Activated CD8-positive, alpha-beta T cell treated with anti-CD3 and anti-CD28 coated beads for 36 hours (primary cell): ENCODE data around the gene TMEM123. TPM values are rescaled to one million over a fixed set of nuclear protein-coding genes. Genes with fewer than 3 reads are reported as not detected.

Experiments used
- ATAC-seq: fragments of 200-7000 bp; cut with Tn5 transposase; one replicate; pipeline ENCODE4 v1.10.0; 2021; ENCODE audit warnings: mild to moderate bottlenecking, moderate library complexity
- CTCF ChIA-PET: fragments of 350-600 bp; sonication (Branson Sonifier 250); formaldehyde crosslinking; loops from one replicate; lab custom pipeline; 2021; ENCODE audit warnings: antibody characterized with exemption; lab: Charles Lee
- POLR2A ChIA-PET: fragments of 350-600 bp; sonication (Branson Sonifier 250); formaldehyde crosslinking; loops from one replicate; lab custom pipeline; 2021; ENCODE audit warnings: antibody characterized with exemption; lab: Charles Lee
- DNase-seq: peaks from one replicate; pipeline ENCODE4 v3.0.0-alpha.2; 2020
- H3K27ac Mint-ChIP-seq: one replicate; pipeline ENCODE4 v1.8.0; 2021; ENCODE audit warnings: mild to moderate bottlenecking, mixed read lengths
- H3K27me3 Mint-ChIP-seq: one replicate; pipeline ENCODE4 v1.8.0; 2021; ENCODE audit warnings: mixed read lengths
- H3K36me3 Mint-ChIP-seq: one replicate; pipeline ENCODE4 v1.8.0; 2021; ENCODE audit warnings: low read depth, mixed read lengths
- H3K4me1 Mint-ChIP-seq: one replicate; pipeline ENCODE4 v1.8.0; 2021; ENCODE audit warnings: low read depth, mixed read lengths
- H3K4me3 Mint-ChIP-seq: one replicate; pipeline ENCODE4 v1.8.0; 2021; ENCODE audit warnings: mild to moderate bottlenecking, moderate library complexity, mixed read lengths
- H3K9me3 Mint-ChIP-seq: one replicate; pipeline ENCODE4 v1.8.0; 2021; ENCODE audit warnings: mixed read lengths
- CTCF ChIP-seq: fragments of 200-600 bp; IDR thresholded peaks from one replicate; pipeline ENCODE4 v1.8.0; 2022; ENCODE audit warnings: antibody characterized with exemption, mild to moderate bottlenecking
- intact Hi-C: fragments of 100-400 bp; cut with micrococcal nuclease; formaldehyde crosslinking; loops from one replicate; pipeline ENCODE4 v1.10.0; 2022
- total RNA-seq, 2 experiments: library from RNA; stranded (reverse); gene quantifications; one replicate each; pipeline ENCODE4 v1.2.3, GENCODE V29; 2021

The TMEM123 gene
- total RNA-seq, 2 experiments from 2014 or later, result 234 to 235 TPM

DNA sequence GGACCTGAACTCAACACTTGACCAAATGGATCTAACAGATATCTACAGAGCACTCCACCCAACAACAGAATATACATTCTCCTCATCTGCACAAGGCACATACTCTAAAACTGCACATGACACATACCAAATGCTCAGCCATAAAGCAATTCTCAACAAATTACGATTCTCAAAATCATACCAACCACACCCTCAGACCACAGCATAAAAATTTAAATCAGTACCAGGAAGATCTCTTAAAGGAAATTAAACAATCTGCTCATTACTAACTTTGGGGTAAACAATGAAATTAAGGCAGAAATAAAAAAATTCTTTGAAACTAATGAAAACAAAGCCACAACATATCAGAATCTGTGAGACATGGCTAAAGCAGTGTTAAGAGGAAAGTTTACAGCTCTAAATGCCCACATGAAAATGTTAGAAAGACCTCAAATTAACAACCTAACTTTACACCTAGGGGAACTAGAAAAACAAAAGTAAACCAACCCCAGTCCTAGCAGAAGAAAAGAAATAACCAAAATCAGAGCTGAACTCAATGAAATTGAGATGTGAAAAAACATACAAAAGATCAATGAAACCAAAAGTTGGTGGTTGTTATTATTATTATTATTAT lies 37.2 kb downstream of the TMEM123 start:
- H3K36me3 Mint-ChIP-seq, result peaks cover 68% of the 10 kb centered on the region

GRCh38 chr11:102414559-102414958 lies 38.0 kb downstream of the TMEM123 start:
- peak overlapping the region; percentile 87 for H3K27ac Mint-ChIP-seq

More for the DNA sequence above, 37.2 kb downstream of the TMEM123 start:
- peaks cover 20% of the 10 kb centered on the region for H3K9me3 Mint-ChIP-seq
- H3K27me3 Mint-ChIP-seq, result no peaks in the 10 kb centered on the region
- peak overlapping the region; percentile 48 for H3K4me3 Mint-ChIP-seq
- no peak for DNase-seq
- POLR2A ChIA-PET, result interaction anchor here (1.4 to 1.5 kb wide), 2 partner anchors 12 to 34 kb away, joined by 3 to 4 read pairs; no protein-coding TSS in a partner anchor
- peak; percentile 68 for ATAC-seq
- peaks cover 96% of the 10 kb centered on the region for H3K4me1 Mint-ChIP-seq
- intact Hi-C loops, result no loop called here
- CTCF ChIA-PET, result interaction anchor here (0.7 to 1.6 kb wide), 7 partner anchors 9 to 97 kb away, joined by 3 to 11 read pairs (median 3); no protein-coding TSS in a partner anchor
- TF ChIP-seq CTCF, result no peak
- peak overlapping the region; percentile 87 for H3K27ac Mint-ChIP-seq

DNA sequence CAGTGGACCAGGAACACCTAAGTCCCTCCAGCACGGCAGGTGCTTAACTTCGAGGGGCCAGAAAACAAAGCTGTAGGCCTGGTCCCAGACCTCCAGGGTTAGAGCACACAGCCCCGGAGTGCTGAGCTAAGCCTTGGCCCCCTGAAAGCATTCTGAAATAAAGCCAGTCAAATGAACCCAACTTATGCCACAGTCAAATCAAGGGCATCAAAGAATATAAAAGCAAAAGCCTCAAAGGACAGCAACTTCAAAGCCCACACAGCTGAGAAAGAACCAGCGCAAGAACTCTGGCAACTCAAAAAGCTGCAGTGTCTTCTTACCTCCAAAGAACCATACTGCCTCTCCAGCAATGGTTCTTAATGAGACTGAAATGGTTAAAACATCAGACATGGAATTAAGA lies 39.1 kb downstream of the TMEM123 start:
- CTCF ChIA-PET, result interaction anchor here (0.8 to 1.9 kb wide), 9 partner anchors 14 to 82 kb away, joined by 3 to 6 read pairs (median 4); no protein-coding TSS in a partner anchor
- Mint-ChIP-seq H3K36me3 (peaks cover 66% of the 10 kb centered on the region), H3K27me3 (no peaks in the 10 kb centered on the region), H3K4me1 (peaks cover 89% of the 10 kb centered on the region), H3K4me3 (no peak overlapping the region), H3K27ac (peak overlapping the region; percentile 87), H3K9me3 (peaks cover 15% of the 10 kb centered on the region)
- DNase-seq, result no peak
- POLR2A ChIA-PET, result interaction anchor here (0.8 to 1.7 kb wide), 3 partner anchors 12 to 37 kb away, joined by 3 to 4 read pairs (median 3); no protein-coding TSS in a partner anchor
- no peak for TF ChIP-seq CTCF
- intact Hi-C loops, result loop anchor here (5.0 kb wide), 1 partner anchor 39 kb away; the partner anchor contains the start of gene TMEM123
- peak; percentile 31 for ATAC-seq

More at GRCh38 chr11:102414559-102414958, 38.0 kb downstream of the TMEM123 start:
- POLR2A ChIA-PET, result no interaction called here
- Mint-ChIP-seq H3K9me3 (peaks cover 20% of the 10 kb centered on the region), H3K4me1 (peaks cover 93% of the 10 kb centered on the region), H3K4me3 (no peak overlapping the region), H3K36me3 (peaks cover 69% of the 10 kb centered on the region), H3K27me3 (no peaks in the 10 kb centered on the region)
- intact Hi-C loops, result loop anchor here (5.0 kb wide), 1 partner anchor 38 kb away; the partner anchor contains the start of gene TMEM123
- TF ChIP-seq CTCF, result no peak
- CTCF ChIA-PET, result interaction anchor here (1.5 to 1.9 kb wide), 4 partner anchors 16 to 81 kb away, joined by 4 read pairs; no protein-coding TSS in a partner anchor
- no peak for DNase-seq
- no peak for ATAC-seq

DNA sequence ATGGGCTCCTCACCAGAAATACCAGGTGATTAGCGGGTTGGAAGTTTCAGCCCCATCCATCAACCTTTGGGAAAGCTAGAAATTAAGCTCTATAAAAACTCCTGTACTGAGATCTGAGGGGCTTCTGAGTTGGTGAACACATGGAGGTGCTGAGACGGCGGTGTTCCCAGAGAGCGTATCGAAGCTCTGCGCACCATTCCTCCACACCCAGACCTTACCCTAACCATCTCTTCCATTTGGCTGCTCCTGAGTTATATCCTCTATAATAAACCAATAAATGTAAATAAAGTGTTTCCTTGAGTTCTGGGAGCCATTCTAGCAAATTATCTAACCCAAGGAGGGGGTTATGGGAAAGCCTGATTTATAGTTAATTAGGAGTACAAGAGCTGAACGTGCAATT lies 41.4 kb downstream of the TMEM123 start:
- DNase-seq (no peak), ATAC-seq (no peak)
- Mint-ChIP-seq H3K36me3 (peaks cover 54% of the 10 kb centered on the region), H3K4me1 (peaks cover 86% of the 10 kb centered on the region), H3K27ac (peak overlapping the region; percentile 66), H3K4me3 (no peak overlapping the region), H3K27me3 (no peaks in the 10 kb centered on the region), H3K9me3 (peaks cover 3% of the 10 kb centered on the region)
- ChIA-PET POLR2A (no interaction called here), CTCF (interaction anchor here (3.1 kb wide), 1 partner anchor 21 kb away, joined by 11 read pairs; no protein-coding TSS in a partner anchor)
- TF ChIP-seq CTCF, result no peak
- intact Hi-C loops, result loop anchor here (5.0 kb wide), 1 partner anchor 41 kb away; the partner anchor contains the start of gene TMEM123
